Ramos (cell line): ENCODE data around the gene TFAP2C.
"Not testable (repeated sequence)": the region's sequence is repeated elsewhere in the genome, so short reads cannot be mapped to it uniquely, and the experiment has no call there.

Experiments used
- in situ Hi-C: fragments of 300-500 bp; cut with MboI; formaldehyde crosslinking; loops from one replicate; pipeline ENCODE4 v1.14.3; 2022; ENCODE audit warnings: low sequenced_read_pairs; ENCODE audit not compliant: unreplicated experiment

The TFAP2C gene

GRCh38 chr20:56636716-56637115 is 7.6 kb downstream of the TFAP2C start:
- in situ Hi-C loops = no loop called here

GRCh38 chr20:56637576-56637975 is 8.5 kb downstream of the TFAP2C start:
- in situ Hi-C loops = no loop called here

- in situ Hi-C loops = no loop called here
Observed at GRCh38 chr20:56646599-56646998, 17.5 kb downstream of the TFAP2C start.

GRCh38 chr20:56653211-56653610 is 24.1 kb downstream of the TFAP2C start:
- in situ Hi-C loops = no loop called here

- in situ Hi-C loops = no loop called here
Observed at GRCh38 chr20:56656632-56657031, 27.5 kb downstream of the TFAP2C start.

- in situ Hi-C loops = no loop called here
Observed at GRCh38 chr20:56657879-56658278, 28.8 kb downstream of the TFAP2C start.

GRCh38 chr20:56658341-56658947 is 29.3 kb downstream of the TFAP2C start:
- in situ Hi-C loops = not testable (repeated sequence)

GRCh38 chr20:56663660-56664059 is 34.6 kb downstream of the TFAP2C start:
- in situ Hi-C loops = no loop called here

- in situ Hi-C loops = no loop called here
Observed at GRCh38 chr20:56664796-56665195, 35.7 kb downstream of the TFAP2C start.

GRCh38 chr20:56665806-56666205 is 36.7 kb downstream of the TFAP2C start:
- in situ Hi-C loops = no loop called here

GRCh38 chr20:56673450-56673849 is 44.3 kb downstream of the TFAP2C start:
- in situ Hi-C loops = no loop called here

- in situ Hi-C loops = no loop called here
Observed at GRCh38 chr20:56676001-56676400, 46.9 kb downstream of the TFAP2C start.

GRCh38 chr20:56676679-56677078 is 47.6 kb downstream of the TFAP2C start:
- in situ Hi-C loops = no loop called here

- in situ Hi-C loops = no loop called here
Observed at GRCh38 chr20:56683077-56683865, 54.2 kb downstream of the TFAP2C start.

- in situ Hi-C loops = no loop called here
Observed at GRCh38 chr20:56685879-56686278, 56.8 kb downstream of the TFAP2C start.

GRCh38 chr20:56687061-56687460 is 58.0 kb downstream of the TFAP2C start:
- in situ Hi-C loops = no loop called here

GRCh38 chr20:56688106-56688505 is 59.0 kb downstream of the TFAP2C start:
- in situ Hi-C loops = no loop called here
